HCT116 (cell line): ENCODE data around the gene SPARC. TPM values are rescaled to one million over a fixed set of nuclear protein-coding genes. Genes with fewer than 3 reads are reported as not detected.

Source experiments
- ATAC-seq: fragments of 200-7000 bp; cut with Tn5 transposase; 2 replicates; pipeline ENCODE4 v1.9.1; 2020; ENCODE audit warnings: mild to moderate bottlenecking, moderate library complexity
- BruUV-seq: library from RNA; stranded (reverse); fragments of 400-500 nt; replicated peaks from 2 replicates; lab custom pipeline; 2021; lab: Mats Ljungman, UMichigan
- CTCF ChIA-PET: fragments of 300-600 bp; sonication (Branson Sonifier 250); formaldehyde crosslinking; loops from one replicate; lab custom pipeline; 2021; ENCODE audit warnings: antibody characterized with exemption; lab: Charles Lee
- POLR2A ChIA-PET: fragments of 300-600, 350-600 bp; sonication (Branson Sonifier 250); formaldehyde crosslinking; loops from one replicate; lab custom pipeline; 2021; ENCODE audit warnings: antibody characterized with exemption; lab: Charles Lee
- RAD21 ChIA-PET, 2 experiments: fragments of 300-600 bp; sonication (Branson Sonifier 250); formaldehyde crosslinking; loops; one replicate each; lab custom pipeline; 2023; ENCODE audit warnings: low total read pairs in 2 of 2; ENCODE audit not compliant: uncharacterized antibody in 2 of 2, unreplicated experiment in 2 of 2, low non-redundant PET in 1 of 2; lab: Charles Lee
- DNase-seq: peaks from one replicate; pipeline ENCODE4 v3.0.0-alpha.2; 2010; ENCODE audit warnings: low read depth, low spot score
- H2AFZ ChIP-seq: fragments of 200-600 bp; shearing (Covaris generic), sonication (generic); 2 replicates; pipeline ENCODE4 v1.6.1; 2017; ENCODE audit warnings: low read depth, mixed run types, mixed read lengths, antibody characterized with exemption, low read length; ENCODE audit not compliant: poor library complexity, severe bottlenecking
- H3K27ac ChIP-seq: 2 replicates; pipeline ENCODE4 v1.5.1; 2012; ENCODE audit warnings: low read depth, low read length
- H3K27me3 ChIP-seq: fragments of 200-600 bp; sonication (generic); 2 replicates; pipeline ENCODE4 v1.6.1; 2016; ENCODE audit warnings: mixed run types, low read length, mixed read lengths; ENCODE audit not compliant: insufficient read depth
- H3K36me3 ChIP-seq, 2 experiments: fragments of 200-500 bp in 1 of 2; fragments of 200-600 bp in 1 of 2; sonication (Bioruptor generic) in 1 of 2; sonication (generic) in 1 of 2; 2 replicates each; pipeline versions ENCODE4 v1.5.1 to v1.6.1; 2014 to 2016; ENCODE audit warnings: low read length in 2 of 2, inconsistent platforms in 1 of 2, mixed read lengths in 1 of 2, mixed run types in 1 of 2; ENCODE audit not compliant: insufficient read depth in 2 of 2, control insufficient read depth in 1 of 2
- H3K4me1 ChIP-seq, 2 experiments: fragments of 200-600 bp in 1 of 2; sonication (generic) in 1 of 2; 2 replicates each; pipeline versions ENCODE4 v1.5.1 to v1.6.1; 2012 to 2017; ENCODE audit warnings: low read length in 2 of 2, inconsistent platforms in 1 of 2, mild to moderate bottlenecking in 1 of 2, mixed read lengths in 1 of 2, mixed run types in 1 of 2, moderate library complexity in 1 of 2; ENCODE audit not compliant: insufficient read depth in 2 of 2, control insufficient read depth in 1 of 2
- H3K4me2 ChIP-seq: fragments of 200-600 bp; sonication (generic); 2 replicates; pipeline ENCODE4 v1.6.1; 2017; ENCODE audit warnings: mixed run types, low read length, mixed read lengths
- H3K4me3 ChIP-seq, 2 experiments: fragments of 200-600 bp in 1 of 2; sonication (generic) in 1 of 2; replicated peaks in 1 of 2; 2 replicates each; pipeline ENCODE4 v1.5.1; 2011 to 2016; ENCODE audit warnings: low read length in 2 of 2, control low read depth in 1 of 2, low read depth in 1 of 2, mild to moderate bottlenecking in 1 of 2, mixed read lengths in 1 of 2, mixed run types in 1 of 2
- H3K79me2 ChIP-seq: fragments of 200-600 bp; sonication (generic); 2 replicates; pipeline ENCODE4 v1.6.1; 2017; ENCODE audit warnings: mild to moderate bottlenecking, mixed run types, low read length, moderate library complexity, mixed read lengths; ENCODE audit not compliant: insufficient read depth
- H3K9ac ChIP-seq: fragments of 200-600 bp; sonication (generic); 2 replicates; pipeline ENCODE4 v1.6.1; 2016; ENCODE audit warnings: low read length, mixed read lengths
- H3K9me2 ChIP-seq: fragments of 200-600 bp; sonication (generic), shearing (Covaris generic); 2 replicates; pipeline ENCODE4 v1.6.1; 2017; ENCODE audit warnings: mixed run types, mild to moderate bottlenecking, moderate library complexity; ENCODE audit not compliant: insufficient read depth
- H3K9me3 ChIP-seq, 2 experiments: fragments of 200-500 bp in 1 of 2; fragments of 200-600 bp in 1 of 2; sonication (Bioruptor generic) in 1 of 2; sonication (generic) in 1 of 2; 2 replicates each; pipeline ENCODE4 v1.6.1; 2014 to 2017; ENCODE audit warnings: low read length in 2 of 2, mixed read lengths in 2 of 2, inconsistent platforms in 1 of 2, low read depth in 1 of 2, mild to moderate bottlenecking in 1 of 2, mixed run types in 1 of 2, moderate library complexity in 1 of 2; ENCODE audit not compliant: control insufficient read depth in 1 of 2, insufficient read depth in 1 of 2
- H4K20me1 ChIP-seq: fragments of 200-600 bp; sonication (generic), shearing (Covaris generic); 2 replicates; pipeline ENCODE4 v1.6.1; 2017; ENCODE audit warnings: mixed run types, mild to moderate bottlenecking, moderate library complexity; ENCODE audit not compliant: insufficient read depth
- ELF1 ChIP-seq: IDR thresholded peaks from 2 replicates; pipeline ENCODE4 v1.6.1; 2012; ENCODE audit warnings: low read depth, borderline replicate concordance
- EZH2phosphoT487 ChIP-seq: fragments of 200-600 bp; IDR thresholded peaks from 2 replicates; pipeline ENCODE4 v1.6.1; 2018; ENCODE audit warnings: antibody characterized with exemption, borderline replicate concordance
- POLR2AphosphoS5 ChIP-seq: IDR thresholded peaks from 2 replicates; pipeline ENCODE4 v1.6.1; 2011; ENCODE audit warnings: mild to moderate bottlenecking, low read depth, low read length, moderate library complexity
- SP1 ChIP-seq: IDR thresholded peaks from 2 replicates; pipeline ENCODE4 v1.6.1; 2012; ENCODE audit warnings: low read depth
- ZFX ChIP-seq: fragments of 450-650 bp; IDR thresholded peaks from 2 replicates; pipeline ENCODE4 v1.6.1; 2017
- intact Hi-C: fragments of 100-400 bp; cut with micrococcal nuclease; formaldehyde crosslinking; loops from 2 replicates; pipeline ENCODE4 v1.10.0; 2022
- total RNA-seq: library from RNA; stranded (reverse); gene quantifications from one replicate; pipeline ENCODE4 v1.2.1, GENCODE V29; 2021; ENCODE audit not compliant: unreplicated experiment
- TF ChIP-seq, protein P1 (sequence below): IDR thresholded peaks from 2 replicates; pipeline ENCODE4 v1.6.1; 2012; ENCODE audit warnings: low read depth
- TF ChIP-seq, protein P2 (sequence below): IDR thresholded peaks from 2 replicates; pipeline ENCODE4 v1.6.1; 2012
- TF ChIP-seq, protein P3 (sequence below): IDR thresholded peaks from 2 replicates; pipeline ENCODE4 v1.6.1; 2012

The SPARC gene
- total RNA-seq, 1 experiment from 2014 or later = 3.0 TPM

DNA sequence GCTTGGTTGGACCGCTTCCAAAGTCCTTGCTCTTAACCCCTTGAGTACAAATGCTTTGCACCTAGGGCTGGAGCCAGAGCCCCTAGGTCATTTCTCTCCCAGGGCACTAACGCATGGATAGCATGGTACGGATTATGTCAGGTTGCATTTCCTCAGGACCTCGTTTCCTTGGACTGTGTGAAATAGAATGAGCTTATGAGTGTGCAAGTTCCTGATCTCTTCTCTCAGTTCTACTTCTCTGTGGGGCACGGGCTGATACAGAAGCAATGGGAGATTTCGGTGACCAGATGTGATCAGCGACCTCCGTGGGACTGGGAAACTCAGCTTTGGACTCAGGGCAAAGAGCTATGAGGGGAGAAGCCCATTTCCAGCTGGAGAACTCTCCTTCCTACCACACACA is 14.2 kb downstream of the SPARC start:
- no TSS peak for BruUV-seq
- DNase-seq (no peak), ATAC-seq (no peak)
- Histone ChIP-seq H3K27me3 (no peaks in the 10 kb centered on the region), H2AFZ (no peak overlapping the region), H3K79me2 (no peaks in the 10 kb centered on the region), H3K4me1 (peaks cover 2 to 21% of the 10 kb centered on the region in 2 experiments; a peak in 3 of 4 replicates), H3K4me3 (no peak overlapping the region), H3K4me2 (no peak overlapping the region), H3K9ac (no peak overlapping the region), H3K27ac (no peak overlapping the region), H4K20me1 (no peaks in the 10 kb centered on the region), H3K9me2 (no peaks in the 10 kb centered on the region), H3K9me3 (no peaks in the 10 kb centered on the region), H3K36me3 (no peaks in the 10 kb centered on the region)
- TF ChIP-seq, protein P1, sequence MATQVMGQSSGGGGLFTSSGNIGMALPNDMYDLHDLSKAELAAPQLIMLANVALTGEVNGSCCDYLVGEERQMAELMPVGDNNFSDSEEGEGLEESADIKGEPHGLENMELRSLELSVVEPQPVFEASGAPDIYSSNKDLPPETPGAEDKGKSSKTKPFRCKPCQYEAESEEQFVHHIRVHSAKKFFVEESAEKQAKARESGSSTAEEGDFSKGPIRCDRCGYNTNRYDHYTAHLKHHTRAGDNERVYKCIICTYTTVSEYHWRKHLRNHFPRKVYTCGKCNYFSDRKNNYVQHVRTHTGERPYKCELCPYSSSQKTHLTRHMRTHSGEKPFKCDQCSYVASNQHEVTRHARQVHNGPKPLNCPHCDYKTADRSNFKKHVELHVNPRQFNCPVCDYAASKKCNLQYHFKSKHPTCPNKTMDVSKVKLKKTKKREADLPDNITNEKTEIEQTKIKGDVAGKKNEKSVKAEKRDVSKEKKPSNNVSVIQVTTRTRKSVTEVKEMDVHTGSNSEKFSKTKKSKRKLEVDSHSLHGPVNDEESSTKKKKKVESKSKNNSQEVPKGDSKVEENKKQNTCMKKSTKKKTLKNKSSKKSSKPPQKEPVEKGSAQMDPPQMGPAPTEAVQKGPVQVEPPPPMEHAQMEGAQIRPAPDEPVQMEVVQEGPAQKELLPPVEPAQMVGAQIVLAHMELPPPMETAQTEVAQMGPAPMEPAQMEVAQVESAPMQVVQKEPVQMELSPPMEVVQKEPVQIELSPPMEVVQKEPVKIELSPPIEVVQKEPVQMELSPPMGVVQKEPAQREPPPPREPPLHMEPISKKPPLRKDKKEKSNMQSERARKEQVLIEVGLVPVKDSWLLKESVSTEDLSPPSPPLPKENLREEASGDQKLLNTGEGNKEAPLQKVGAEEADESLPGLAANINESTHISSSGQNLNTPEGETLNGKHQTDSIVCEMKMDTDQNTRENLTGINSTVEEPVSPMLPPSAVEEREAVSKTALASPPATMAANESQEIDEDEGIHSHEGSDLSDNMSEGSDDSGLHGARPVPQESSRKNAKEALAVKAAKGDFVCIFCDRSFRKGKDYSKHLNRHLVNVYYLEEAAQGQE = no peak
- TF ChIP-seq SP1 = no peak
- TF ChIP-seq, protein P2, sequence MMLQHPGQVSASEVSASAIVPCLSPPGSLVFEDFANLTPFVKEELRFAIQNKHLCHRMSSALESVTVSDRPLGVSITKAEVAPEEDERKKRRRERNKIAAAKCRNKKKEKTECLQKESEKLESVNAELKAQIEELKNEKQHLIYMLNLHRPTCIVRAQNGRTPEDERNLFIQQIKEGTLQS = no peak
- no peak for TF ChIP-seq ELF1
- TF ChIP-seq, protein P3, sequence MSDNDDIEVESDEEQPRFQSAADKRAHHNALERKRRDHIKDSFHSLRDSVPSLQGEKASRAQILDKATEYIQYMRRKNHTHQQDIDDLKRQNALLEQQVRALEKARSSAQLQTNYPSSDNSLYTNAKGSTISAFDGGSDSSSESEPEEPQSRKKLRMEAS = no peak
- no peak for TF ChIP-seq EZH2phosphoT487
- no peak for TF ChIP-seq POLR2AphosphoS5
- TF ChIP-seq ZFX = no peak
- RAD21 ChIA-PET = no interaction called here
- CTCF ChIA-PET = interaction anchor here (1.0 to 1.4 kb wide), 3 partner anchors 14 to 69 kb away, joined by 3 to 5 read pairs (median 5); no protein-coding TSS in a partner anchor
- POLR2A ChIA-PET = no interaction called here
- intact Hi-C loops = no loop called here
